T-helper 1 cell treated with Interleukin-12 subunit alpha and Interleukin-12 subunit beta and Interleukin-4 antibody, amounts not matched to agents 30 μg/mL and 1 μg/mL, for 36 hours (primary cell): ENCODE results near the gene TAOK1.

Source experiments
- H3K27ac Mint-ChIP-seq: one replicate; pipeline ENCODE4 v1.8.0; 2021; ENCODE audit warnings: mild to moderate bottlenecking, mixed read lengths
- H3K27me3 Mint-ChIP-seq: one replicate; pipeline ENCODE4 v1.8.0; 2021; ENCODE audit warnings: low read depth, mixed read lengths
- H3K36me3 Mint-ChIP-seq: one replicate; pipeline ENCODE4 v1.8.0; 2021; ENCODE audit warnings: low read depth, mixed read lengths
- H3K4me1 Mint-ChIP-seq: one replicate; pipeline ENCODE4 v1.8.0; 2021; ENCODE audit warnings: low read depth, mixed read lengths
- H3K4me3 Mint-ChIP-seq: one replicate; pipeline ENCODE4 v1.8.0; 2021; ENCODE audit warnings: mild to moderate bottlenecking, moderate library complexity, mixed read lengths
- H3K9me3 Mint-ChIP-seq: one replicate; pipeline ENCODE4 v1.8.0; 2021; ENCODE audit warnings: mixed read lengths

Gene TAOK1

GRCh38 chr17:29590411-29591145 lies 200.4 kb downstream of the TAOK1 start:
- H3K36me3 Mint-ChIP-seq, result no peaks in the 10 kb centered on the region
- H3K27me3 Mint-ChIP-seq, result no peaks in the 10 kb centered on the region
- peaks cover 48% of the 10 kb centered on the region for H3K4me1 Mint-ChIP-seq
- peak overlapping the region; percentile 85 for H3K4me3 Mint-ChIP-seq
- no peaks in the 10 kb centered on the region for H3K9me3 Mint-ChIP-seq
- no peak overlapping the region for H3K27ac Mint-ChIP-seq

GRCh38 chr17:29591146-29591736 lies 201.1 kb downstream of the TAOK1 start:
- H3K9me3 Mint-ChIP-seq, result no peaks in the 10 kb centered on the region
- no peaks in the 10 kb centered on the region for H3K36me3 Mint-ChIP-seq
- peak overlapping the region; percentile 62 for H3K27ac Mint-ChIP-seq
- H3K4me1 Mint-ChIP-seq, result peaks cover 43% of the 10 kb centered on the region
- peak overlapping the region; percentile 66 for H3K4me3 Mint-ChIP-seq
- H3K27me3 Mint-ChIP-seq, result no peaks in the 10 kb centered on the region

- no peaks in the 10 kb centered on the region for H3K36me3 Mint-ChIP-seq
- H3K4me1 Mint-ChIP-seq, result peaks cover 38% of the 10 kb centered on the region
- H3K9me3 Mint-ChIP-seq, result no peaks in the 10 kb centered on the region
- no peaks in the 10 kb centered on the region for H3K27me3 Mint-ChIP-seq
- H3K4me3 Mint-ChIP-seq, result peak overlapping the region; percentile 66
- H3K27ac Mint-ChIP-seq, result no peak overlapping the region
These were observed 201.8 kb downstream of the TAOK1 start for GRCh38 chr17:29591737-29592608.

GRCh38 chr17:29592850-29593551 lies 202.8 kb downstream of the TAOK1 start, which contains the start of gene ANKRD13B:
TSS of gene ANKRD13B (plus strand) at chr17:29593132. CDS start at chr17:29593622, 490 bp downstream.
- Mint-ChIP-seq H3K27ac (no peak within 1 kb of the TSS), H3K4me3 (peak within 1 kb of the TSS; percentile 73), H3K27me3 (no peaks in the 10 kb centered on the region), H3K4me1 (peaks cover 29% of the 10 kb centered on the region), H3K9me3 (no peaks in the 10 kb centered on the region), H3K36me3 (no peaks in the 10 kb centered on the region)

GRCh38 chr17:29593591-29594518 lies 203.7 kb downstream of the TAOK1 start:
- H3K4me3 Mint-ChIP-seq, result peak overlapping the region; percentile 73
- H3K4me1 Mint-ChIP-seq, result peaks cover 26% of the 10 kb centered on the region
- H3K36me3 Mint-ChIP-seq, result no peaks in the 10 kb centered on the region
- no peaks in the 10 kb centered on the region for H3K9me3 Mint-ChIP-seq
- H3K27ac Mint-ChIP-seq, result no peak overlapping the region
- no peaks in the 10 kb centered on the region for H3K27me3 Mint-ChIP-seq

- Mint-ChIP-seq H3K4me1 (peaks cover 26% of the 10 kb centered on the region), H3K4me3 (peak overlapping the region; percentile 73), H3K36me3 (no peaks in the 10 kb centered on the region), H3K27me3 (no peaks in the 10 kb centered on the region), H3K9me3 (no peaks in the 10 kb centered on the region), H3K27ac (no peak overlapping the region)
These were observed 204.4 kb downstream of the TAOK1 start for GRCh38 chr17:29594519-29595090.

GRCh38 chr17:29595107-29595942 lies 205.2 kb downstream of the TAOK1 start:
- no peaks in the 10 kb centered on the region for H3K9me3 Mint-ChIP-seq
- H3K27ac Mint-ChIP-seq, result no peak overlapping the region
- H3K4me1 Mint-ChIP-seq, result peaks cover 22% of the 10 kb centered on the region
- H3K36me3 Mint-ChIP-seq, result no peaks in the 10 kb centered on the region
- H3K4me3 Mint-ChIP-seq, result peak overlapping the region; percentile 28
- H3K27me3 Mint-ChIP-seq, result no peaks in the 10 kb centered on the region

- no peaks in the 10 kb centered on the region for H3K27me3 Mint-ChIP-seq
- no peak overlapping the region for H3K27ac Mint-ChIP-seq
- no peaks in the 10 kb centered on the region for H3K9me3 Mint-ChIP-seq
- H3K4me1 Mint-ChIP-seq, result peaks cover 17% of the 10 kb centered on the region
- H3K36me3 Mint-ChIP-seq, result no peaks in the 10 kb centered on the region
- no peak overlapping the region for H3K4me3 Mint-ChIP-seq
These were observed 206.0 kb downstream of the TAOK1 start for GRCh38 chr17:29595943-29596774.

GRCh38 chr17:29596811-29597210 lies 206.6 kb downstream of the TAOK1 start:
- peaks cover 12% of the 10 kb centered on the region for H3K4me1 Mint-ChIP-seq
- H3K9me3 Mint-ChIP-seq, result no peaks in the 10 kb centered on the region
- no peaks in the 10 kb centered on the region for H3K36me3 Mint-ChIP-seq
- no peak overlapping the region for H3K4me3 Mint-ChIP-seq
- H3K27ac Mint-ChIP-seq, result no peak overlapping the region
- H3K27me3 Mint-ChIP-seq, result no peaks in the 10 kb centered on the region

GRCh38 chr17:29597361-29598172 lies 207.4 kb downstream of the TAOK1 start:
- Mint-ChIP-seq H3K27me3 (no peaks in the 10 kb centered on the region), H3K4me1 (peaks cover 5% of the 10 kb centered on the region), H3K27ac (no peak overlapping the region), H3K36me3 (no peaks in the 10 kb centered on the region), H3K4me3 (no peak overlapping the region), H3K9me3 (no peaks in the 10 kb centered on the region)
